GM06990 (cell line): ENCODE results near the gene INSL3.

ENCODE experiments used
- DNase-seq: peaks from one replicate; pipeline ENCODE4 v3.0.0-alpha.2; 2011; ENCODE audit not compliant: insufficient read length; ENCODE audit errors: extremely low read depth
- H3K27me3 ChIP-seq: replicated peaks from 2 replicates; pipeline ENCODE4 v1.6.0; 2011; ENCODE audit warnings: low read length; ENCODE audit not compliant: control insufficient read depth, insufficient read depth
- H3K36me3 ChIP-seq: 2 replicates; pipeline ENCODE4 v1.5.1; 2011; ENCODE audit warnings: low read length; ENCODE audit not compliant: control insufficient read depth, insufficient read depth
- H3K4me3 ChIP-seq: replicated peaks from 2 replicates; pipeline ENCODE4 v1.5.1; 2011; ENCODE audit warnings: low read depth, mild to moderate bottlenecking, control low read depth, low read length
- CTCF ChIP-seq: IDR thresholded peaks from 2 replicates; pipeline ENCODE4 v1.5.1; 2011; ENCODE audit warnings: low read length, control low read depth, mild to moderate bottlenecking, inconsistent platforms; ENCODE audit not compliant: insufficient read depth, poor library complexity, severe bottlenecking

The INSL3 gene

GRCh38 chr19:17841810-17842662, 20.7 kb upstream of the INSL3 start:
- Histone ChIP-seq H3K4me3 (no peak overlapping the region), H3K36me3 (peaks cover 32% of the 10 kb centered on the region), H3K27me3 (no peaks in the 10 kb centered on the region)
- TF ChIP-seq CTCF, result no peak
- no peak for DNase-seq

- Histone ChIP-seq H3K4me3 (no peak overlapping the region), H3K27me3 (no peaks in the 10 kb centered on the region), H3K36me3 (peaks cover 35% of the 10 kb centered on the region)
- no peak for TF ChIP-seq CTCF
- no peak for DNase-seq
Measured at GRCh38 chr19:17841371-17841809, 20.1 kb upstream of the INSL3 start.

GRCh38 chr19:17840019-17840418, 18.7 kb upstream of the INSL3 start:
- Histone ChIP-seq H3K4me3 (no peak overlapping the region), H3K27me3 (no peaks in the 10 kb centered on the region), H3K36me3 (peaks cover 39% of the 10 kb centered on the region)
- TF ChIP-seq CTCF, result no peak
- no peak for DNase-seq

GRCh38 chr19:17837972-17838371, 16.7 kb upstream of the INSL3 start:
- H3K36me3 ChIP-seq, result peaks cover 41% of the 10 kb centered on the region
- DNase-seq, result no peak
- H3K27me3 ChIP-seq, result no peaks in the 10 kb centered on the region
- no peak overlapping the region for H3K4me3 ChIP-seq
- TF ChIP-seq CTCF, result no peak

GRCh38 chr19:17836530-17836929, 15.2 kb upstream of the INSL3 start:
- no peaks in the 10 kb centered on the region for H3K27me3 ChIP-seq
- H3K36me3 ChIP-seq, result peaks cover 44% of the 10 kb centered on the region
- no peak overlapping the region for H3K4me3 ChIP-seq
- TF ChIP-seq CTCF, result no peak
- DNase-seq, result no peak
